HEK293 (cell line): ENCODE results near the gene NUDT5.

Source experiments
- ATF2 ChIP-seq: fragments of 450-650 bp; formaldehyde crosslinking; IDR thresholded peaks from 2 replicates; pipeline ENCODE4 v1.5.1; 2016; ENCODE audit warnings: missing biosample characterization, missing genetic modification characterization, low read depth
- BCL11B ChIP-seq: fragments of 450-650 bp; formaldehyde crosslinking; IDR thresholded peaks from 2 replicates; pipeline ENCODE4 v1.5.1; 2016; ENCODE audit warnings: low read depth, missing biosample characterization, missing genetic modification characterization
- FEZF1 ChIP-seq: fragments of 450-650 bp; formaldehyde crosslinking; IDR thresholded peaks from 2 replicates; pipeline ENCODE4 v1.5.1; 2016; ENCODE audit warnings: missing biosample characterization, missing genetic modification characterization
- HIC1 ChIP-seq: fragments of 450-650 bp; formaldehyde crosslinking; IDR thresholded peaks from 2 replicates; pipeline ENCODE4 v1.5.1; 2016; ENCODE audit warnings: missing biosample characterization, missing genetic modification characterization
- IKZF3 ChIP-seq: fragments of 450-650 bp; IDR thresholded peaks from 2 replicates; pipeline ENCODE4 v1.5.0; 2018; ENCODE audit warnings: missing biosample characterization, mild to moderate bottlenecking, missing genetic modification characterization, moderate library complexity
- INSM2 ChIP-seq: fragments of 450-650 bp; formaldehyde crosslinking; IDR thresholded peaks from 2 replicates; pipeline ENCODE4 v1.5.1; 2016; ENCODE audit warnings: missing biosample characterization, missing genetic modification characterization
- PBX3 ChIP-seq: sonication (generic); formaldehyde crosslinking; IDR thresholded peaks from 2 replicates; pipeline ENCODE4 v1.8.1; 2022; ENCODE audit warnings: mild to moderate bottlenecking, moderate library complexity, missing genetic modification reagents
- PRDM2 ChIP-seq: fragments of 450-650 bp; formaldehyde crosslinking; IDR thresholded peaks from 2 replicates; pipeline ENCODE4 v1.5.1; 2016; ENCODE audit warnings: missing biosample characterization, missing genetic modification characterization, borderline replicate concordance
- TCF7L2 ChIP-seq: IDR thresholded peaks from 2 replicates; pipeline ENCODE4 v1.6.1; 2011; ENCODE audit warnings: low read depth, mild to moderate bottlenecking, inconsistent platforms, low read length, moderate library complexity, borderline replicate concordance
- ZBTB10 ChIP-seq: fragments of 450-650 bp; formaldehyde crosslinking; IDR thresholded peaks from 2 replicates; pipeline ENCODE4 v1.5.1; 2016; ENCODE audit warnings: missing biosample characterization, missing genetic modification characterization
- ZBTB7A ChIP-seq: fragments of 450-650 bp; formaldehyde crosslinking; IDR thresholded peaks from 2 replicates; pipeline ENCODE4 v1.5.1; 2016; ENCODE audit warnings: low read depth, missing biosample characterization, missing genetic modification characterization
- ZNF10 ChIP-seq: fragments of 450-650 bp; formaldehyde crosslinking; IDR thresholded peaks from 2 replicates; pipeline ENCODE4 v1.5.1; 2017; ENCODE audit warnings: missing biosample characterization, missing genetic modification characterization
- ZNF211 ChIP-seq: fragments of 450-650 bp; formaldehyde crosslinking; IDR thresholded peaks from 2 replicates; pipeline ENCODE4 v1.5.1; 2016; ENCODE audit warnings: low read depth, missing biosample characterization, missing genetic modification characterization
- ZNF266 ChIP-seq: fragments of 450-650 bp; formaldehyde crosslinking; IDR thresholded peaks from 2 replicates; pipeline ENCODE4 v1.5.1; 2016; ENCODE audit warnings: missing biosample characterization, missing genetic modification characterization, low read depth
- ZNF366 ChIP-seq: fragments of 450-650 bp; formaldehyde crosslinking; conservative IDR thresholded peaks from 2 replicates; pipeline ENCODE4 v1.5.1; 2016; ENCODE audit warnings: missing biosample characterization, missing genetic modification characterization
- ZNF37A ChIP-seq: fragments of 450-650 bp; IDR thresholded peaks from 2 replicates; pipeline ENCODE4 v1.5.1; 2018; ENCODE audit warnings: missing biosample characterization, missing genetic modification characterization
- ZNF544 ChIP-seq: fragments of 450-650 bp; formaldehyde crosslinking; IDR thresholded peaks from 2 replicates; pipeline ENCODE4 v1.5.0; 2017; ENCODE audit warnings: missing biosample characterization, missing genetic modification characterization
- ZNF558 ChIP-seq: fragments of 450-650 bp; formaldehyde crosslinking; IDR thresholded peaks from 2 replicates; pipeline ENCODE4 v1.5.1; 2016; ENCODE audit warnings: missing biosample characterization, missing genetic modification characterization
- ZNF580 ChIP-seq: fragments of 450-650 bp; formaldehyde crosslinking; IDR thresholded peaks from 2 replicates; pipeline ENCODE4 v1.5.1; 2016; ENCODE audit warnings: missing biosample characterization, missing genetic modification characterization
- ZNF596 ChIP-seq: fragments of 450-650 bp; IDR thresholded peaks from 2 replicates; pipeline ENCODE4 v1.5.0; 2018; ENCODE audit warnings: missing biosample characterization, mild to moderate bottlenecking, missing genetic modification characterization, moderate library complexity
- ZNF624 ChIP-seq: fragments of 450-650 bp; formaldehyde crosslinking; IDR thresholded peaks from 2 replicates; pipeline ENCODE4 v1.5.1; 2017; ENCODE audit warnings: missing biosample characterization, missing genetic modification characterization
- ZNF664 ChIP-seq: fragments of 450-650 bp; formaldehyde crosslinking; IDR thresholded peaks from 2 replicates; pipeline ENCODE4 v1.5.1; 2016; ENCODE audit warnings: missing biosample characterization, missing genetic modification characterization
- ZNF768 ChIP-seq: fragments of 450-650 bp; formaldehyde crosslinking; IDR thresholded peaks from 2 replicates; pipeline ENCODE4 v1.5.1; 2018; ENCODE audit warnings: missing biosample characterization, mild to moderate bottlenecking, missing genetic modification characterization
- ZSCAN16 ChIP-seq: fragments of 450-650 bp; formaldehyde crosslinking; IDR thresholded peaks from 2 replicates; pipeline ENCODE4 v1.5.1; 2016; ENCODE audit warnings: missing biosample characterization, missing genetic modification characterization
- ZSCAN30 ChIP-seq: fragments of 450-650 bp; IDR thresholded peaks from 2 replicates; pipeline ENCODE4 v1.5.1; 2018; ENCODE audit warnings: missing biosample characterization, mild to moderate bottlenecking, missing genetic modification characterization, moderate library complexity

Gene NUDT5

GRCh38 chr10:12194752-12195271 is 879 bp downstream of the NUDT5 start (continued):
- no peak for TF ChIP-seq ATF2 (tag by site-specific recombination)
- no peak for TF ChIP-seq ZNF544
- 0 out of 2 replicates have a peak, but pooled peaks have one; percentile 22 for TF ChIP-seq ZSCAN30 (tag by site-specific recombination)
- no peak for TF ChIP-seq ZNF37A
- TF ChIP-seq ZNF266 (tag by site-specific recombination): no peak
- no peak for TF ChIP-seq TCF7L2
- no peak for TF ChIP-seq ZBTB7A (tag by site-specific recombination)
- TF ChIP-seq ZNF664 (tag by site-specific recombination): 0 out of 2 replicates have a peak, but pooled peaks have one; percentile 5
- TF ChIP-seq ZNF558 (tag by site-specific recombination): no peak
- no peak for TF ChIP-seq ZNF596 (tag by site-specific recombination)
- TF ChIP-seq PBX3 (CRISPR knock-in tag): no peak
- no peak for TF ChIP-seq INSM2
- TF ChIP-seq ZNF10 (tag by site-specific recombination): no peak
- TF ChIP-seq ZNF211: no peak
- no peak for TF ChIP-seq FEZF1 (tag by site-specific recombination)
- peak; percentile 74 for TF ChIP-seq ZNF580 (tag by site-specific recombination)
- no peak for TF ChIP-seq PRDM2 (tag by site-specific recombination)
- TF ChIP-seq HIC1 (tag by site-specific recombination): no peak
- TF ChIP-seq IKZF3 (tag by site-specific recombination): no peak
- no peak for TF ChIP-seq BCL11B (tag by site-specific recombination)
- no peak for TF ChIP-seq ZNF366 (tag by site-specific recombination)
- TF ChIP-seq ZNF768 (tag by site-specific recombination): no peak
- no peak for TF ChIP-seq ZBTB10 (tag by site-specific recombination)
- TF ChIP-seq ZNF624 (tag by site-specific recombination): no peak
- no peak for TF ChIP-seq ZSCAN16 (tag by site-specific recombination)
